SW 1271 (cell line): ENCODE measurements around the gene GPR137.
"Not testable (repeated sequence)": the region's sequence is repeated elsewhere in the genome, so short reads cannot be mapped to it uniquely, and the experiment has no call there.

Experiments
- DNase-seq, 2 experiments: peaks; one replicate each; lab custom pipeline; 2025; lab: John Stamatoyannopoulos, UW

GPR137 gene

DNA sequence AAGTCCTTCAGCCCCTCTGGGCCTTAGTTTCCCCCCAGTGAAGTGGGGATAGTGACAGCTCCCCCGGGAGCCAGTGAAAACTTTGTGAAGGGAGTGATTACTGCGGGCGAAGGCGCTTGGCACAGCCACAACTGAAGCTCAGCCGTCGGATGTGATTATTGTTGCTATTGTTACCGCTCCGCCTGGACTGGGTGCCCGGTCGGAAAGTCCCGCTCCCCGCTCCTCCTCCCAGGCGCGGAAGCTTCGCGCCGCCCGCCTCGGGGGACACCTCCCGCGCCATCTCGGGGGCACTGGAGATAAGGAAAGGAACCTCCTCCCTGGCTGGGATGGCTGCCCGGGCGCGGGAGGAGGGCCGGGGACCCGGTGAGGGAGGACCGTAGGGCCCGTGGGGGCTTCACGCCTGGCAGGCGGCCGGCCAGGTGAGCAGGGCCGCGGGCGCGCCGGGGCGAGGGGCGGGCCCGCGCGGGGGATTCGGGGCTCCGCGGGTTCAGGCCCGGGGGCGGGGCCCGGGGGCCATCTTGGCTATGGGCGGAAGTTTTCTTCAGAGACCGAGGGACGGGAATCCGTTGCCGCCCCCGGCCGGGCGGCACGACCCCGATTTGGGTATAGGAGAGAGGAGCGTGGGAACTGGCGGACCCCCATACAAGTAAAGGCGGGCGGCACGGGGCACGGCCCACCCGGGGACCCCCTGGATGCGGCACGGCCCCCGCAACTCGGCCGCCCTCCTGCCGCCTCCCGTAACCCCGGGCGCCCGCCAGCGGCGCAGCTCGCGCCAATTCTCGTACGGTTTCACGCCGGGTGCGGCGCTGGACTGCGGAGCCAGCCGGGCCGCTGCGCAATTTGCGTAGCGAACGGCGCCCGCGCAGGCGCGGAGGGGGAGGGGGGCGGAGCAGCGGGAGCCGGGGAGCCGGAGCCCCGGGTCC lies at the start of gene GPR137:
Gene GPR137 (plus strand): TSS at position 887 of the 923 bp plus-strand sequence. CDS start 677 bp downstream, outside the sequence.
- peak in 1 of 2 experiments; percentile 75 for DNase-seq

DNA sequence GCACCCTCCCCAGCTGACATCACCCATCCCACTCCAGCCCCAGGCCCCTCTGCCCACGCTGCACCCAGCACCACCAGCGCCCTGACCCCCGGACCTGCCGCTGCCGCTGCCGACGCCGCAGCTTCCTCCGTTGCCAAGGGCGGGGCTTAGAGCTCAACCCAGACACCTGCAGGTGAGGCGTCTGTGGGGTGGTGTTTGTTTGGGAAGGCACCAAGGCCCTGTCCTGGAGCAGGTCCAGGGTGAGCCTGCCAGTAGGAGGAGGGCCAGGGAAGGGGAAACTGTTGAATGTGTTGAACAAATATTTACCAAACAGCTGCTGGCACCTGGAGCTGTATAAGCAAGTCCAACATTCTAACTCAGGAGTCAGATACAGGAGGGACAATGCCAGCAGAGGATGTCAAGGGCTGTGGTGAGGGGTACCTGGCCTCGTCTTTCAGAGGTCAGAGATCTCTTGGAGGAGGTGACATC lies 48.1 kb upstream of the GPR137 start:
- DNase-seq, result no peak

- no peak for DNase-seq
Observed at GRCh38 chr11:64238076-64238475, 47.6 kb upstream of the GPR137 start.

- no peak for DNase-seq
Observed at GRCh38 chr11:64238999-64239398, 46.6 kb upstream of the GPR137 start.

- no peak for DNase-seq
Observed at GRCh38 chr11:64239662-64240434, 45.8 kb upstream of the GPR137 start.

- DNase-seq, result peak; percentile 87 to 90
Observed at GRCh38 chr11:64240435-64241240, 45.0 kb upstream of the GPR137 start, which contains the start of gene FKBP2. TSS of gene FKBP2 (plus strand) at chr11:64241095. CDS start at chr11:64242388, 1,293 bp downstream.

- DNase-seq, result peak; percentile 91 to 95
Observed at GRCh38 chr11:64241241-64241490, 44.5 kb upstream of the GPR137 start.

DNA sequence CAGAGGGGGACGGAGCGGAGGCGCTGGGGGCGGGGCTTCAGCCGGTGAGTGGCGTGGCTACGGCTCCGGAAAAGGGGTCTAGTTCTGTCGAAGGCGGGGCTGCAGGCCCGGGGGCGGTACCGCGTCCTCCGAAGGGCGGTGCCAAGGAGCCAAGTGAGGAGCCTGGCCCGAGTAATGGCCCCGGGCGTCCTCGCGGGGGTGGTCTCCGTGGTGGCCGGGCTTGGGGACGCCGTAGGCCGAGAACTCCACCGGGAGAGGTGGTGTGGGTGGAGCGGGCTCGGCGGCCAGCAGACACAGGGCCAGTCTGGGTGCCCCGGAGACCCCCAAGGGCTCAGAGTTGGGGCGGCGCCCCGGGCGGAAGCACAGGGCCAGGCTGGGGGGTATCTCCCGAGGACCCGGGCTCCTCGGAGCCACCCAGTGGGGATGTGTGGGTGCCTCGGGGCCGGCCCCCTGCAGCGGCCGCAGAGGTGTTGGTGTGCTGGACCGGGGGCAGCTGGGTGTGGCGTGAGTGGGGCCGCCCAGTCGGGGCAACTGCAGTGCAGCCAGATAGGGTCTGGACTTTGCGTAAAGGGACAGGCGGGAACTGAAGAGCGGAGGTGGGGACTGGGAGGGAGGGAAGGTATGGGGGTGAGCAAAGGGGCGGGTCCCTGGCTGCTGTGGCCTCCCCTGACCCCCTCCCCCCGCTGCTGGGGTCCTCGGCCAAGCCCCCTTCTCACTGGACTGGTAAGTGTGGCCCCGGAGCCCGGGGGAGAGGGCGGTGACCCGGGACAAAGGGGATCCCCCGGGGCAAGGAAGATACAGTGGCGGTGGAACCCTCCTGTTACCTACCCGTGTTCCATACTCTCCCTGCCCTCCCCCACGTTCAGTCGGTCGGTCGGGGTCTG lies 43.9 kb upstream of the GPR137 start:
- peak in 1 of 2 experiments; percentile 52 for DNase-seq

DNA sequence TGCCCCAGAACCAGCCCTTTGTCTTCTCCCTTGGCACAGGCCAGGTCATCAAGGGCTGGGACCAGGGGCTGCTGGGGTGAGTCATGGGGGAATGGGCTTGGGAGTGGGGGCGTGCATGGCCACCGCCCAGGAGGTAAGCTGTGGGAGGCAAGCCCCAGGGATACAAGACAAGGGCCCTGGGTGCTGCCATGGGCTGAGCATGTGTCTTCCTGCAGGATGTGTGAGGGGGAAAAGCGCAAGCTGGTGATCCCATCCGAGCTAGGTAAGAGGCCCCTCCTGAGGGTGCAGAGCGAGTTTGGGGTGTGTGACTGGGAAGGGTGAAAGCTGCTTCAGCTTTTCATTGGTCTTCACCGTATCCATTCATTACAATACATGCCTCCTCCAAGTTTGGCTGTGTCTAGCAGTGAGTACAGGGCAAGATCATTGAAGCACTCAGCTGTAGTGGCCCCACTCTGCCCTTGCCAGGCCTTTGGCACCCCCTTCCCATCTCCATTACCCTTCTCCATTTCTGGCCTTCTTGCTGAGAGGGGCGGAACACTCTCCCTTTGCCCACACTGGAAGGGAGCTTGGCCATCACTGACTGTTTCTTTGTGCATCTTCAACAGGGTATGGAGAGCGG lies 42.3 kb upstream of the GPR137 start:
- DNase-seq, result no peak

DNA sequence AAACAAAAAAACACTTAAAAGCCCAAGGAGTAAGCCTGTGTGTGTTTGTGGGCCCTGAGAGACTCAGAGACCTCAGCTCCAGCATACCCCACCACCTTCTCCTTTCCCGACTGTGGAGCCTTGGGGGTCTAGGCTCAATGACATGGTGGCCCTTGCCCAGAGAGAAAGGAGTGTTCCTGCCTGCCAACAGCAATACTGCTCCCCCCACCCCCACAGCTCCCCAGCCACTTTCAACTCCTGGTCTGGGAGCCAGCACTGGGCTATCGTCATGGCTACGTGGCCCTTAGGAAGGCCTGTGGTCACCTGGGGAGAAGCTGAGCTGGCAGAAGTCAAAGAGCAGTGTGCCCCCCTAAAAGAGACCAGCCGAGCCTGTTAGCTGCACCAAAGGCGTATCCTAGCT lies 41.5 kb upstream of the GPR137 start:
- DNase-seq, result no peak

DNA sequence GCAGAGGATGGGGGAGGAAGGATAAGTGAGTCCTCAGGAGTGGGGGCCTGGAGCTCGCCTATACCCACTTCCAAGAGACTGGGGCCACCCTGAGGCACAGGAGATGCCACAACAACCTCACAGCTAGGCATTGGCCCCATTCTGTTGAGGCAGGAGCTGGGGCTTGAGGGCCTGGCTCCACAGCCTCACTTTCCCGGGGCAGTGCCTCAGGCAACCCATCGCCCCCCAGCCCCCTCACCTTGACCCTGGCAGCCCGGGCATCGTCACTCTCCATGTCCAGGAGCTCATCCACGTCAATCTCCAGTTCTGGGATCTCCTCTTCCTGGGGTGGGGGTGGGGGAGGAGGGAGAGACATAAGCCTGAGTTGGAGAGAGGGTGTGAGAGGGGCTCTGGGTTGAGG lies 40.7 kb upstream of the GPR137 start:
- DNase-seq, result no peak

- peak in 1 of 2 experiments; percentile 39 for DNase-seq
Observed at GRCh38 chr11:64245401-64245796, 40.2 kb upstream of the GPR137 start.

GRCh38 chr11:64245797-64246620 lies 39.6 kb upstream of the GPR137 start:
- DNase-seq, result peak; percentile 64 to 76

DNA sequence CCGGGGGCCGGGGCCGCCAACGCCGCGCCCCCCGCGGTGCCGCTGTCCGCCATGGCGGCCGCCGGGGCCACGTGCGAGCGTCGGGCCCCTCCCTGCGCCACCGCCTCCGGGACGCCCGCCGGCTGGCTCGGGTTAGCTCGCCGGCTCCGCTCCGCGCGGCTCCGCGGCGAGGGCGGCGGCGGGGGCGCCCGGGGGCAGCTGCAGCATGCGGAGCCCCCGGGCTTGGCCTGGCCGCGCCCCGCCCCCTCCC lies 39.1 kb upstream of the GPR137 start:
- not testable (repeated sequence) for DNase-seq

GRCh38 chr11:64246871-64247728 lies 38.5 kb upstream of the GPR137 start, which contains the start of gene PPP1R14B:
TSS of gene PPP1R14B (minus strand) at chr11:64246943. CDS start at chr11:64246673, 270 bp downstream.
- peak; percentile 67 to 81 for DNase-seq

GRCh38 chr11:64247729-64248531 lies 37.7 kb upstream of the GPR137 start:
- no peak for DNase-seq

GRCh38 chr11:64248578-64248977 lies 37.1 kb upstream of the GPR137 start:
- no peak for DNase-seq

GRCh38 chr11:64249038-64249437 lies 36.6 kb upstream of the GPR137 start:
- no peak for DNase-seq
